Panc1 (cell line): ENCODE data around the gene GON4L.
"Not testable (repeated sequence)": the region's sequence is repeated elsewhere in the genome, so short reads cannot be mapped to it uniquely, and the experiment has no call there.

ENCODE experiments used
- CTCF ChIP-seq: fragments of 450-650 bp; IDR thresholded peaks from 2 replicates; pipeline ENCODE4 v1.5.1; 2017; ENCODE audit warnings: mild to moderate bottlenecking
- POLR2AphosphoS5 ChIP-seq: IDR thresholded peaks from 2 replicates; pipeline ENCODE4 v1.6.1; 2012; ENCODE audit warnings: mild to moderate bottlenecking, low read depth, low read length, moderate library complexity
- REST ChIP-seq, 2 experiments: IDR thresholded peaks; 2 replicates each; pipeline ENCODE4 v1.6.1; 2011 to 2012; ENCODE audit warnings: low read depth in 2 of 2, control low read depth in 1 of 2, low read length in 1 of 2, mild to moderate bottlenecking in 1 of 2, moderate library complexity in 1 of 2; ENCODE audit not compliant: insufficient read depth in 1 of 2
- SIN3A ChIP-seq: IDR thresholded peaks from 2 replicates; pipeline ENCODE4 v1.6.1; 2012; ENCODE audit warnings: low read depth, mild to moderate bottlenecking, low read length, moderate library complexity, borderline replicate concordance; ENCODE audit not compliant: insufficient read depth
- TCF7L2 ChIP-seq: IDR thresholded peaks from 2 replicates; pipeline ENCODE4 v1.6.1; 2011; ENCODE audit warnings: mild to moderate bottlenecking, low read depth, low read length, inconsistent platforms

GRCh38 chr1:155748141-155748540, 108.9 kb downstream of the GON4L start:
- not testable (repeated sequence) for TF ChIP-seq CTCF; TCF7L2; REST (IDR thresholded peaks at IDR 0.05; ENCODE audit: insufficient read depth in 1 of 2, low read depth in 2 of 2, low read length in 1 of 2); POLR2AphosphoS5; SIN3A
